Measurements from ENCODE around the gene CSTF1. TPM values are rescaled to one million over a fixed set of nuclear protein-coding genes. Genes with fewer than 3 reads are reported as not detected.

The CSTF1 gene
- total and polyA plus RNA-seq, 4 donors = 11.9 to 20.2 (median 16.0) TPM

DNA sequence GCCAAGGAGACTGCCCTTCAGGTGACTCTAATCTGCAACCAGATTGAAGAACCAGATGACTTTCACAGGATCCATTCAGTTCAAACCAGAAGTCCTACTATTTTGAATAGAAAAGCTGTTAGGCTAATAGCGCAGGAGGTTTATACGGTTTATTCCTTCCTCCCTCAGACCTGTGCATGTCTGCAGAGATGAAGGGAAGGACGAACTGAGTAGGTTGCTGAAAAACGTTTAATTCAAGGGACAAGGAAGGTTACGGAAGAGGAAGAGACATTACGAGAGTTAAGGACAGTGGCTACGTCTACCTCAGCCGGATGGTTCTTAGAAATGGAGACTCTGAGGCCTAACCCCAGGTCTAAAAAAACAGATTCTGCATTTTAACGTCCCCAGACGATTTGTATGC is 1.4 kb upstream of the CSTF1 start (continued):
- TF ChIP-seq NR2F2 (IDR thresholded peaks at IDR 0.05) = no peak

DNA sequence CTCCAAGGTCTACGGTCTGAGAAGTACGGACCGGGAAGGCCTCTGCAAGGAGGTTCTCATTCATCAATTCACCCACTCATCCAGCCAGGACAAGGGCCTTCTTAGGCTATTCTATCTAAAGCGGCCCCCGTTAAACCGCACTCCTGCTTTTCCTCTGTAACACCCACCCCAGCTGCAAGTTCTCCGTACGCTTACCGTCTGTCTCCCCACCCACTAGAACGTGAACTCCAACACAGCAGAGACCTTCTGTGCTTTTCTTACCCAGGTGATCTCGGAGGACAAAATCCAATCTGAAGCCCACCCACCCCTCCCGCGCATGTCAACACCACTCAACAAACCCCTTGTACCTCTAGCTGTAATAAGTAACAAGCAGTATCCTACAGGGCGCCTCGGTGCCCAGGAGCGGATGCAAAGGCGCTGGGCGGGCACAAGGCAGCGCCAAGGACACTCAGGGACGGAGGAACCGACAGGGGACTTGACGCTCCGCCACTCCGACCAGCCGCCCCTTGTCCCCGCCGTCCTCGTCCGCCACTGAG is 781 bp upstream of the CSTF1 start:
- H3K9me3 ChIP-seq (ENCODE audit: control insufficient read depth in 4 of 4, low read length in 3 of 4) = no peaks in the 10 kb centered on the region
- peak overlapping the region; percentile 54 to 99 (median 92) for H3K4me3 ChIP-seq (ENCODE audit: low read depth in 1 of 3, low read length in 3 of 3)
- H3K27ac ChIP-seq (ENCODE audit: low read depth in 1 of 2, low read length in 2 of 2) = peak overlapping the region; percentile 93 to 96
- peaks cover 0 to 15% (median 10%) of the 10 kb centered on the region in 4 donors for H3K36me3 ChIP-seq (ENCODE audit: control insufficient read depth in 4 of 4, insufficient read depth in 3 of 4, low read depth in 1 of 4, low read length in 3 of 4)
- 1% methylated on average over 29 of the region's 29 CpGs for WGBS
- TF ChIP-seq, protein P1, sequence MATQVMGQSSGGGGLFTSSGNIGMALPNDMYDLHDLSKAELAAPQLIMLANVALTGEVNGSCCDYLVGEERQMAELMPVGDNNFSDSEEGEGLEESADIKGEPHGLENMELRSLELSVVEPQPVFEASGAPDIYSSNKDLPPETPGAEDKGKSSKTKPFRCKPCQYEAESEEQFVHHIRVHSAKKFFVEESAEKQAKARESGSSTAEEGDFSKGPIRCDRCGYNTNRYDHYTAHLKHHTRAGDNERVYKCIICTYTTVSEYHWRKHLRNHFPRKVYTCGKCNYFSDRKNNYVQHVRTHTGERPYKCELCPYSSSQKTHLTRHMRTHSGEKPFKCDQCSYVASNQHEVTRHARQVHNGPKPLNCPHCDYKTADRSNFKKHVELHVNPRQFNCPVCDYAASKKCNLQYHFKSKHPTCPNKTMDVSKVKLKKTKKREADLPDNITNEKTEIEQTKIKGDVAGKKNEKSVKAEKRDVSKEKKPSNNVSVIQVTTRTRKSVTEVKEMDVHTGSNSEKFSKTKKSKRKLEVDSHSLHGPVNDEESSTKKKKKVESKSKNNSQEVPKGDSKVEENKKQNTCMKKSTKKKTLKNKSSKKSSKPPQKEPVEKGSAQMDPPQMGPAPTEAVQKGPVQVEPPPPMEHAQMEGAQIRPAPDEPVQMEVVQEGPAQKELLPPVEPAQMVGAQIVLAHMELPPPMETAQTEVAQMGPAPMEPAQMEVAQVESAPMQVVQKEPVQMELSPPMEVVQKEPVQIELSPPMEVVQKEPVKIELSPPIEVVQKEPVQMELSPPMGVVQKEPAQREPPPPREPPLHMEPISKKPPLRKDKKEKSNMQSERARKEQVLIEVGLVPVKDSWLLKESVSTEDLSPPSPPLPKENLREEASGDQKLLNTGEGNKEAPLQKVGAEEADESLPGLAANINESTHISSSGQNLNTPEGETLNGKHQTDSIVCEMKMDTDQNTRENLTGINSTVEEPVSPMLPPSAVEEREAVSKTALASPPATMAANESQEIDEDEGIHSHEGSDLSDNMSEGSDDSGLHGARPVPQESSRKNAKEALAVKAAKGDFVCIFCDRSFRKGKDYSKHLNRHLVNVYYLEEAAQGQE (IDR thresholded peaks at IDR 0.05) = no peak
- no peak for TF ChIP-seq NR2F2 (IDR thresholded peaks at IDR 0.05)
- TF ChIP-seq HNF4A (conservative IDR thresholded peaks at IDR 0.05) = no peak
- no peak for TF ChIP-seq ZBTB33 (IDR thresholded peaks at IDR 0.05)
- no peak for TF ChIP-seq TAF1 (conservative IDR thresholded peaks at IDR 0.05)
- TF ChIP-seq RXRA (IDR thresholded peaks at IDR 0.05) = no peak
- no peak for TF ChIP-seq YY1 (IDR thresholded peaks at IDR 0.05)
- TF ChIP-seq SP1 (IDR thresholded peaks at IDR 0.05) = no peak
- TF ChIP-seq CTCF (IDR thresholded peaks at IDR 0.05; ENCODE audit: low read depth, low read length, missing input control) = no peak
- no peak for TF ChIP-seq EGR1 (IDR thresholded peaks at IDR 0.05; ENCODE audit: low read depth in 2 of 2)
- TF ChIP-seq RAD21 (IDR thresholded peaks at IDR 0.05) = no peak
- no peak for TF ChIP-seq FOXA2 (IDR thresholded peaks at IDR 0.05)
- TF ChIP-seq, protein P2, sequence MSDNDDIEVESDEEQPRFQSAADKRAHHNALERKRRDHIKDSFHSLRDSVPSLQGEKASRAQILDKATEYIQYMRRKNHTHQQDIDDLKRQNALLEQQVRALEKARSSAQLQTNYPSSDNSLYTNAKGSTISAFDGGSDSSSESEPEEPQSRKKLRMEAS (IDR thresholded peaks at IDR 0.05) = no peak
- no peak for TF ChIP-seq GABPA (IDR thresholded peaks at IDR 0.05 in 1 of 2, conservative IDR thresholded peaks at IDR 0.05 in 1 of 2)
- TF ChIP-seq FOXA1 (IDR thresholded peaks at IDR 0.05) = no peak
- no peak for TF ChIP-seq ATF3 (IDR thresholded peaks at IDR 0.05)
- TF ChIP-seq HNF4G (IDR thresholded peaks at IDR 0.05) = no peak
- H3K27me3 ChIP-seq (ENCODE audit: control insufficient read depth in 4 of 4, insufficient read depth in 4 of 4, low read length in 3 of 4) = no peaks in the 10 kb centered on the region
- peaks cover 2 to 21% (median 16%) of the 10 kb centered on the region in 4 donors for H3K4me1 ChIP-seq (ENCODE audit: control insufficient read depth in 4 of 4, insufficient read depth in 4 of 4, low read length in 3 of 4)
- H3K9ac ChIP-seq (ENCODE audit: low read depth in 1 of 2, low read length in 2 of 2) = peak overlapping the region in 1 of 2 donors; percentile 90
- no peak for DNase-seq (ENCODE audit: low spot score)

Measured in liver (tissue), 9 donors.